Choroid plexus epithelial cell (primary cell): ENCODE measurements around the gene LDB3.
A peak's percentile ranks its signal among the peaks of the same experiment; 100 is the strongest.

Experiments
- DNase-seq: peaks from one replicate; pipeline ENCODE4 v3.0.0-alpha.2; 2010; ENCODE audit warnings: low read depth
- H3K4me3 ChIP-seq: 2 replicates; pipeline ENCODE4 v1.5.1; 2011; ENCODE audit warnings: low read depth, mild to moderate bottlenecking, control low read depth, low read length, moderate library complexity
- TF ChIP-seq, protein P1 (sequence below): conservative IDR thresholded peaks from 2 replicates; pipeline ENCODE4 v1.5.1; 2011; ENCODE audit warnings: low read depth, mild to moderate bottlenecking, control low read depth, inconsistent platforms, low read length, moderate library complexity

The LDB3 gene

GRCh38 chr10:86759073-86759672 is 90.9 kb downstream of the LDB3 start:
- TF ChIP-seq, protein P1, sequence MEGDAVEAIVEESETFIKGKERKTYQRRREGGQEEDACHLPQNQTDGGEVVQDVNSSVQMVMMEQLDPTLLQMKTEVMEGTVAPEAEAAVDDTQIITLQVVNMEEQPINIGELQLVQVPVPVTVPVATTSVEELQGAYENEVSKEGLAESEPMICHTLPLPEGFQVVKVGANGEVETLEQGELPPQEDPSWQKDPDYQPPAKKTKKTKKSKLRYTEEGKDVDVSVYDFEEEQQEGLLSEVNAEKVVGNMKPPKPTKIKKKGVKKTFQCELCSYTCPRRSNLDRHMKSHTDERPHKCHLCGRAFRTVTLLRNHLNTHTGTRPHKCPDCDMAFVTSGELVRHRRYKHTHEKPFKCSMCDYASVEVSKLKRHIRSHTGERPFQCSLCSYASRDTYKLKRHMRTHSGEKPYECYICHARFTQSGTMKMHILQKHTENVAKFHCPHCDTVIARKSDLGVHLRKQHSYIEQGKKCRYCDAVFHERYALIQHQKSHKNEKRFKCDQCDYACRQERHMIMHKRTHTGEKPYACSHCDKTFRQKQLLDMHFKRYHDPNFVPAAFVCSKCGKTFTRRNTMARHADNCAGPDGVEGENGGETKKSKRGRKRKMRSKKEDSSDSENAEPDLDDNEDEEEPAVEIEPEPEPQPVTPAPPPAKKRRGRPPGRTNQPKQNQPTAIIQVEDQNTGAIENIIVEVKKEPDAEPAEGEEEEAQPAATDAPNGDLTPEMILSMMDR, result no peak
- peak; percentile 48 for DNase-seq
- H3K4me3 ChIP-seq, result peak overlapping the region; percentile 80

GRCh38 chr10:86763404-86763803 is 95.1 kb downstream of the LDB3 start:
- TF ChIP-seq, protein P1, result no peak
- no peak overlapping the region for H3K4me3 ChIP-seq
- DNase-seq, result no peak

- DNase-seq, result peak; percentile 45
- TF ChIP-seq, protein P1, result no peak
- H3K4me3 ChIP-seq, result no peak overlapping the region
Observed at GRCh38 chr10:86765548-86765947, 97.2 kb downstream of the LDB3 start.

DNA sequence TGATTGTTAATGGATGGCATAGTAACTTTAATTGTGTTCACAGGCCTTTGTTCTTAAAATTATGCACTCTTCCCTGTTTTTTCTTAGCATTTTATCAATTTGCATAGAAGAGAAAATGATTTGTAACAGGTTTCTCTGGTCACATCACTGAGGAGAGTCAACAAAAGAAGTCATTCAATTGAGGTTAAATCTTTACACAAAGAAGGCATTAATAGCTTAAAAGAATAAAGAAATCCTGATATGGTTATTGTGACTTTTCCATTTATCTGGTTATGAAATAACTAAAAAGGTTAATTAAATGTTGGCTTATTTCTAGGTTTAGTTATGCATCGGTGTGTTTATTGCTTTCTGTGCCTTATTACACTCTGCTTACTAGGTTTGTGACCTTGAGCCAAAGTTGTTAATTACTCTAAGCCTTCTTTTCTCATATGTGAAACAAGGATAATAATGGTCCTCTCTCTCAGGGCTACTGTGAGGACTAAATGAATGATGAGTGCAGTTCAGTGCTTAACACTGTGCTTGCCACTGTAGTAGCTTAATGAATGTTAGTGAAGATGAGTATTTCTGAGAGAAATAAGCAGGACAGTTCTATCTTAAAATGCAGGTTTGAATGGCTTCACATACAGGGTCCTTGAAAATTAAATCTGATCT is 100.2 kb downstream of the LDB3 start:
- DNase-seq, result no peak
- TF ChIP-seq, protein P1, result no peak
- no peak overlapping the region for H3K4me3 ChIP-seq

GRCh38 chr10:86769991-86770390 is 101.7 kb downstream of the LDB3 start:
- no peak overlapping the region for H3K4me3 ChIP-seq
- no peak for DNase-seq
- TF ChIP-seq, protein P1, result no peak

DNA sequence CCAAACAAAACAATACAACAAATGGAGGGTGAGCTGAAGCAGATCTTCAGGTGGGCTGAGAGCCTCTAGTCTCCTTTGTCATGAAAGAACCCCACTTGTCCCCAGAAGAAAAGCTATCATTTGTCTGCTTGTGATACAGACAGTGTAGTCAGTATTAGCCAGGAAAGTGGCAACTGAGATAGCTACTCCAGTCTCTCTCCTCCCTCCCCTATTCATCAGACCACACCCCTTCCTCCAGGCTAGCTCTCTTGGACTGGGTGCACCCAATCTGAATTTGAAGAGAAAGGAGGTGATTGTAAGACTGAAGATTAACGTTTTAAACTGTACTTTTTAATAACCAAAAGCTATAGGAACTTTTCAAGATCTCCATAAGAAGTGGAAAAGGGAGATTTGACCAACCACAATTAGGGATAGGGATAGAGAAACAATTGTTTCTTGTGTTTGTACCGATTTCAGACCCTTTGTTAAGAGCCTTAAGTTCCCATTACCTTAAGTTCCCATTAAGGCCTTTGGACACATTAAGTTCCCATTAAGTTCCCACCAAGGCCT is 102.2 kb downstream of the LDB3 start:
- H3K4me3 ChIP-seq, result no peak overlapping the region
- peak; percentile 12 for DNase-seq
- TF ChIP-seq, protein P1, result no peak
